PFSK-1 (cell line): ENCODE data around the gene RASA2.

Source experiments
- FOXP2 ChIP-seq: optimal IDR thresholded peaks from 2 replicates; pipeline ENCODE3; 2011; ENCODE audit warnings: borderline replicate concordance, control low read depth, inconsistent platforms; ENCODE audit not compliant: insufficient read depth; ENCODE audit errors: extremely low read length, extremely low read depth
- POLR2AphosphoS5 ChIP-seq: IDR thresholded peaks from 2 replicates; pipeline ENCODE4 v1.6.1; 2012; ENCODE audit warnings: low read depth, mild to moderate bottlenecking, control low read depth, low read length, moderate library complexity
- REST ChIP-seq, 2 experiments: IDR thresholded peaks; 2 replicates each; pipeline versions ENCODE4 v1.6.1 to v1.8.0; 2011 to 2012; ENCODE audit warnings: low read depth in 2 of 2, low read length in 2 of 2, control low read depth in 1 of 2, inconsistent platforms in 1 of 2, mild to moderate bottlenecking in 1 of 2, moderate library complexity in 1 of 2; ENCODE audit not compliant: insufficient read depth in 1 of 2
- SIN3A ChIP-seq: IDR thresholded peaks from 2 replicates; pipeline ENCODE4 v1.6.1; 2012; ENCODE audit warnings: mild to moderate bottlenecking, low read length, moderate library complexity, borderline replicate concordance; ENCODE audit not compliant: insufficient read depth
- TAF1 ChIP-seq: IDR thresholded peaks from 2 replicates; pipeline ENCODE4 v1.6.1; 2012; ENCODE audit warnings: low read length, control low read depth, borderline replicate concordance; ENCODE audit not compliant: insufficient read depth

Gene RASA2

GRCh38 chr3:141489203-141489602 lies 2.4 kb downstream of the RASA2 start:
- TF ChIP-seq FOXP2 (no peak), TAF1 (no peak), REST (IDR thresholded peaks at IDR 0.05; ENCODE audit: insufficient read depth in 1 of 2, low read depth in 2 of 2, low read length in 2 of 2) (no peak), POLR2AphosphoS5 (no peak), SIN3A (no peak)

- TF ChIP-seq TAF1: no peak
- TF ChIP-seq SIN3A: no peak
These were observed 4.3 kb downstream of the RASA2 start for GRCh38 chr3:141491081-141491480.

GRCh38 chr3:141491929-141492328 lies 5.1 kb downstream of the RASA2 start:
- TF ChIP-seq SIN3A (no peak), FOXP2 (no peak), POLR2AphosphoS5 (no peak), REST (IDR thresholded peaks at IDR 0.05; ENCODE audit: insufficient read depth in 1 of 2, low read depth in 2 of 2, low read length in 2 of 2) (no peak)

GRCh38 chr3:141493184-141493583 lies 6.4 kb downstream of the RASA2 start:
- TF ChIP-seq TAF1 (no peak), POLR2AphosphoS5 (no peak), REST (IDR thresholded peaks at IDR 0.05; ENCODE audit: insufficient read depth in 1 of 2, low read depth in 2 of 2, low read length in 2 of 2) (no peak), FOXP2 (no peak), SIN3A (no peak)

GRCh38 chr3:141498598-141499223 lies 11.9 kb downstream of the RASA2 start:
- TF ChIP-seq SIN3A (no peak), TAF1 (no peak), REST (IDR thresholded peaks at IDR 0.05; ENCODE audit: insufficient read depth in 1 of 2, low read depth in 2 of 2, low read length in 2 of 2) (no peak), FOXP2 (no peak), POLR2AphosphoS5 (no peak)

- no peak for TF ChIP-seq POLR2AphosphoS5
- no peak for TF ChIP-seq REST (IDR thresholded peaks at IDR 0.05; ENCODE audit: insufficient read depth in 1 of 2, low read depth in 2 of 2, low read length in 2 of 2)
- TF ChIP-seq FOXP2: no peak
- TF ChIP-seq SIN3A: no peak
- TF ChIP-seq TAF1: no peak
These were observed 12.5 kb downstream of the RASA2 start for GRCh38 chr3:141499284-141499683.
